Measurements from ENCODE around the gene TRPC4.

The TRPC4 gene

DNA sequence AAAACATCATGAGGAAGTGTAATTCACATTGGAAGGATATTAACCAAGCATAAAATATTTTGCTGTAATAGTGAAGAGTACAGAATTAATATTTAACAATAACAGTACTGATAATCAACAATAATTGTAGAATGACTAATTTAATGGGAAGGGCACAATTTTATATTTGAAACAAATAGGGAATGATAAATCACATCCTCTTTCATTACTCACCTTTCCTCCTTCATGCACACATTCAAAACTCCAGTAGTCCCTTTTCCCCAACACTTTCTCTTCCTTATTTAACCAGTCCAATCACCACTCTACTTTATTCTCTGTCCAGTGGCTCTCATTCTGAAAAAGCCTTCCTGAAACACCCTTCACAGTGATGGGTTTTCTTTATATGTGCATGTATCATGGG is 160.3 kb downstream of the TRPC4 start:
- DNase-seq = no peak

- no peak for DNase-seq
These were observed 161.7 kb downstream of the TRPC4 start for GRCh38 chr13:37707739-37708500.

GRCh38 chr13:37706041-37706440 is 163.5 kb downstream of the TRPC4 start:
- DNase-seq = no peak

DNA sequence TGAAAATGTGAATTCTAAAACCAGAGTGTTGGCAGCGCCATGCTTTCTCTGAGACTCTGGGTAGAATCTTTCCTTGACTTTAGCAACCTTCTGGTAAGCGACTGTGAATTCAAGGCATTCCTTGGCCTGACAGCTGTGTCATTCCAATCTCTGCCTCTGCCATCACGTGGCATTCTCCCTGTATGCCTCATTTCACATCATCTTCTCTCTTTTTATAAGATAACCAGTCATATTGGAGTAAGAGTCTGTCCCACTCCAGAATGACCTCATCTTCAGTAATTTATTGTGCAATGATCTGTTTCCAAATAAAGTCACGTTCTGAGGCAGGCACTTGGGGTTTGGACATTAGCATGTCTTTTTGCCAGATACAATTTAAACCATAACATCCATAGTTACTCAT is 167.6 kb downstream of the TRPC4 start:
- DNase-seq = no peak

DNA sequence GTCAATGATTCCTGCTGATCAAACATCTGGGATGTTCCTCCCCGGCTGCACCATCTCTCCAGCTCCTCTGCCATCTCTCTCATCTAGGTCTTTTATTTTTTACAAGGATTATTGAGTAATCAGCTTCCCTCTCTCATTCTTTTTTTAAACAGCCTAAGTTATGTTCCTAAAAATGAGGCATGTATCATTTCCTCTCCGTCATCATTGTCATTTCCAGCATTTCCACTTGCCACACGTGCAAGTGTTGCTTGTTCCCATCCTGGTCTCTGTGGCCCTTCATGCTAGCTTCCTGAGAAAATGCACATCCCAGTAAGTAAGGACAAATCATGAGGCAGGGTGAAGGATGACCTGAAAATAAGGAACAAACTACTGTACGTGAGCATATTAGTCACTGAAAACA is 168.3 kb downstream of the TRPC4 start:
- DNase-seq = no peak

DNA sequence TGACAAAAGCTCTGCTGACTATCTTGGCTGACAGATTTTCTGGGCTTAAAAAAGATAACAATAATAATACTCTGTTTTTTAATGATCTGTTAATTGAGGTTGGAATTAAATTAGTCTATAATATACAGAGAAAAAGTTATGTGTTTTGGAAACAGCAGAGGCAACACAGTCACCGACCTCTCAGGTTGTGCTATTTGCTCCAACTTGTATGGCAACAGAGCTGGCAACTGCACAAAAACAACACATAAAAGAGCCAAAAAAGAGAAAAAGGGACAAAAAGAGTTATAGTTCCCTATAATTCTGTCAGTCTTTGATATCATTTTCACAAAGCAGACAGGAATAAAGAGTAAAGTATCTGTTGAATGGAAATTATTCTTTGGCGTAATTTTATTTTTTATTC is 168.7 kb downstream of the TRPC4 start:
- no peak for DNase-seq

DNA sequence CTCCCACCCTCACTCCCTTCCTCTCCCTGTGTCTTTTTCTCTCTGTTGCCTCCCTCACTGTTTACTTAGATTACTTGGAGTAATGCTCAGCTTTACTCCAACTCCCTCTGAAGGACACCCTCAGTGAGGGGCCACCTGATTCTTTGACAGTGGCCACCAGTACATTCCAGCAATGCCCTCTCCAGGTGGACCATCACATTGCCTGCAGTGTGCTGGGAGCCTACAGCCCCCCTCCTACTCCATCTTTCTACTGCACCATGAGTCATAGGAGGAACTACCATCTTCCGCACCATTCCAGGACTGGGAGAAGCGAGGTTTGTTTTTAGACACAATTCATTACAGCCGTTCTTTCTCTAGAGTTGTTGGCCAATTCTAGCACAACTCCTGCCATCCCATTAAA is 174.4 kb downstream of the TRPC4 start:
- DNase-seq = no peak

DNA sequence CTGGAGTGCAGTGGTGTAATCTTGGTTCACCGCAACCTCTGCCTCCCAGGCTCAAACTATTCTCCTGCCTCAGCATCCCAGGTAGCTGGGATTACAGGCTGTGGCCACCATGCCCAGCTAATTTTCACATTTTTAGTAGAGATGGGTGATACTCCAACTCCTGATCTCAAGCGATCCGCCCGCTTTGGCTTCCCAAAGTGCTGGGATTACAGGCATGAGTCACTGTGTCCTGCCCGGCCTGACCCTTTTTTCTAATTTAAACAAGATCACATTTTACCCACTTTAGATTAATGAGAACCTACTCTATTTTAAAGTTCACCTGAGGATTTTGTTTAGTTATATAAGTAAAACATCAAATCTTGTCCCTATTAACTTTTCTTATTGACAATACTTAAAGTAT is 179.2 kb downstream of the TRPC4 start:
- DNase-seq = no peak

GRCh38 chr13:37686501-37686900 is 183.1 kb downstream of the TRPC4 start:
- DNase-seq = no peak

DNA sequence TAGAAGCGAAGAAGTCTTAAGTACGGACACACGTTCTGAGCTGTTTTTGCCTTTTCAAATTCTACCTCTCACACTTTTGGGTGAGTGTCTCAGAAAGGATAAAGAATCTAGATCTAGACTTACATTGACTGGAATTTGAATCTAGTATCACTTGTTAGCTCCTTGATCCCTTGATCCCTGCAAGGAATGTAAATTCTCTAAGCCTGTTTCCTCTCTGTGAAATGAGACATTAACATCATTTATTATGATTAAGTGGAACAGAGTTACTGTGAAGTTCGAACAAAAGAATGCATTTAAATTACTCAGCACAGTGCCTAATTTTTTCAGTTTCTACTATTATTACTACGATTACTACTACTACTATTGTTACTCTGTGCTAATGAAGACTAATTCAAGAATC is 184.4 kb downstream of the TRPC4 start:
- DNase-seq = no peak

GRCh38 chr13:37682496-37682895 is 187.1 kb downstream of the TRPC4 start:
- no peak for DNase-seq

DNA sequence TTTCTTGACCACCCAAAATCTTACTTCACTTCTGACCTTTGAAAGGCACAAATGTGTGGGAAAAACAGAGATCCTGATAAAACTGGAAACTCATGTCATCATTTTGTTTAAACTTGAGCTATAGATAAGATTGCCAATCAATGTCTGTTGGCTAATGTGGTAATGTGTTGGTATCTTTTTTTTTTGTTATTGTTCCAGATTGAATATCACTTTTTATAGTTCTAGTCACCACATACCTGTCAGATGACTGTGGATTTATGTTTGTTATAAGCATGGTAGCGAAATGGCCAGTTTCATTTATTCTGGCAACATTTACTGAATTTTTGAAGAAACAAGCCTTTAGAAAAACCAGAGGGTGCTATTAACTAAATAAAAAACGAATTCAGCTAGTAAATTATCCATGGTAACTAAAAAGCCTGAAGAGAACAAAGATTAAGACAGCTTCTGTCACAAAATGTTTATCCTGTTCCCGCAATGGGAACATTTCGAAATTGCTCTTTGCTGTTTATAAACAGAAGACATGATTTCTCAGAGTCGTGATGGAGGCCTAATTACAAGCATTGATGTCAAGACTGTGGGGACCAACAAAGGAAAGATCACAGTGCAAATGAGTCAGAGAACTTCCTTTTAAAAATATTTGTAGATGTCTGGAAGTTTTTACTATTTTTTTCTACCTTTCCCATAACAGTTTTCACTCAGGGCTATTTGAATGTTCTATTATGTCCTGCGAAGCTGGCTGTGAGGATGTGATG is 188.1 kb downstream of the TRPC4 start:
- DNase-seq = no peak

DNA sequence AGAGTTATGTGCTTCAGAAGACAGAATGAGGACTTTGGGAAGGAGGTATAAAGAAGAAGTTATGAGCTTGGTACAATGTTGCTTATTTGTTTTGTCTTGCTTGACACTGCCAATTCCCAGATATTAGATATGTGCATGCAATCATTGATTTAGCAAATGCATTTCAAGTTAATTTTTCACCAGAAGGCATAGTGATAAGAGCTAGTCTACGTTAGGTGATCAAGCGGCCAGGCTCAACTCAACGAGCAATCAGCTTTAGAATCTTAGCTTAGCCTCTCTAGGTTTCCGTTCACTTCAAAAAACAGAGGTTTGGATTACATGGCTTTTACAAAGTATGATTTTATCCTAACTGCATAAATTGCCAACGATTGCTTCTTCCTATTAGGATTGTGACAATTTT is 189.4 kb downstream of the TRPC4 start:
- no peak for DNase-seq

DNA sequence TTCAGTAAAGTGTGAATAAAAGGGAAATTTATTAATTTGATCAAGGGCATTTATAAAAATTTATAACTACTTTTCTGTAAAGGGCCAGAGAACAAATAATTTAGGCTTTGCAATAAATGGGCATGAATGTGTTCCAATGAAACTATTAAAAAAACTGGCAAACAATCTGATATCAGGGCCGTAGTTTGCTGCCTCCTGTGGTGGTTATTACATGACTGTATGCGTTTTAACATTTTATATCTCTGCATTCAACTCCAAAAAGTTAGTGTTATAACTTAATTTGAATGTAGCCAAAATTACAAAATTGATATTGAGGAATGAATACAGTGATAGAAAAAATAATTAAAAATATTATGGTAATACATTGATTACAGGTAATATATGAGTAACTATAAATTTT is 190.5 kb downstream of the TRPC4 start:
- no peak for DNase-seq

- DNase-seq = no peak
These were observed 199.7 kb downstream of the TRPC4 start for GRCh38 chr13:37669845-37670244.

- no peak for DNase-seq
These were observed 201.9 kb downstream of the TRPC4 start for GRCh38 chr13:37667702-37668101.

DNA sequence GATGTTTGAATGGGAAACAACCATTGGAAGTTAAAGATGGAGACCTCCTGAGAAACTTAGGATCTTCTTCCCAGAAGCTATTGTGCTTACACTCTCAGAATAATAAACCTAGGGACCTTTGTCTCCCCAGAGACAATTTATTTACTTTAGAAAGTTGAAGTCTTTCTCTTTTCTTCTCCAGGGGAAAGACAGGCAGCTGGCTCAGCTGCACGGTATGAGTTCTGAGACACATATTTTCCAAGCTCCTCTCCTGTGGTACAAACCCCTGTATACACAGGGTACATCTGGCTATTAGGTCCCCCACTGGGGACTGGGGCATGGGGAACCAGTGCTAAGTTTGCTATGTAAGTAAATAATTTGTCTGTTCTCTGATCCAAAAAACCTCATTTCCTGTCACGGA is 203.5 kb downstream of the TRPC4 start:
- DNase-seq = no peak

DNA sequence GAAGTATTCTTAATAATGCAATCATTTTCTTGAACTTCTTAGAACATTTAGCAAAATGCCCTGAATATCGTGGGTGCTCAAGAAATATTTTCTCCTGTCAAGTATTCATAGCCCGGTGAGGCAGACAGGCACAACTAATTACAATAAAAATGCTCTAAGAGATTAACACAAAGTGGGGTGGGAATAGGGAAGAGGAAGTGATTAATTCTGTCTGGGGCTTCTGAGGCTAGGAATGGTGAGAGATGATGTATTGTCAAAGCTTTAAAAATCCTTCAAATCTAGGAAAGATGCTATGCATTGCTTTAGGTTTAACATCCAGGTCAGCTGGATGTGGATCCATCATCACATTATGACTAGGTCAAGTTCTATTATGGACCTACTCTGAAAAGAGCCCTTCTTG is 204.2 kb downstream of the TRPC4 start:
- DNase-seq = no peak

- no peak for DNase-seq
These were observed 205.8 kb downstream of the TRPC4 start for GRCh38 chr13:37663724-37664123.

DNA sequence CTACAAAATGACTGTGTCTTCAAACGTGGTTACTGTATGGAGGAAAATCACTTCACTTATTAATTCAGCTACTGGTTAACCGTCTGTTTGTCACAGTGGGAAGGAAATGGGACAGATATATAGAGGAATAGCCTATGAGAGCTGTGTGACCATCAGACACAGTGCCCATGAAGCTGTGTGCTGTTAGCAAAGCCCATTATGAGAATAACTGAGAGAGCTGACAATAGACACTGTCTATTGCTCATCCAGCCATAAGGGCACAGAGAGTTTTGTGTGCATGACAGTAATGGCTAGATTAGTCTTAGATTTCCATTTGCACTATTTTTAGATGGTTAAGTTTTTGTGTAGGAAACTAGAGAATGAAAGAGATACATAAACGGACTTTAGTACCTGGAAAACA is 206.9 kb downstream of the TRPC4 start:
- DNase-seq = no peak

DNA sequence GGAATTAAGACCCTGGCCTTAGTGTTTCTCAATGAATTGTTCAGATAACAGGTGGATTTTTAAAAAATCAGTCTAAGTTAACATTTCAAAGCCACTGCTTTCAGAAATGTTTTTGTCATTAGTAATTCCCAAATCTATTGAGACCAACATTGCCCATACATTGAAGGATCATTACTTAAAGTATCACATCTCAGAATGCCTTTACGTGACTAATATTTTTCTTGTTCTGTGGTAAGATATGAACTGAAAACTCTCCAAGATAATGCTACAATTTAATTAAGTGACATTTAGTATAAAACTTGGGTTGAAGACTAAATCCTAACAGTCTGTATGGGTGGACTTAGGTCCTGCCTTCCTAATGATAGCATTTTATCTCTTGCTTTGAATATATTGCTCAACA is 211.6 kb downstream of the TRPC4 start:
- no peak for DNase-seq

DNA sequence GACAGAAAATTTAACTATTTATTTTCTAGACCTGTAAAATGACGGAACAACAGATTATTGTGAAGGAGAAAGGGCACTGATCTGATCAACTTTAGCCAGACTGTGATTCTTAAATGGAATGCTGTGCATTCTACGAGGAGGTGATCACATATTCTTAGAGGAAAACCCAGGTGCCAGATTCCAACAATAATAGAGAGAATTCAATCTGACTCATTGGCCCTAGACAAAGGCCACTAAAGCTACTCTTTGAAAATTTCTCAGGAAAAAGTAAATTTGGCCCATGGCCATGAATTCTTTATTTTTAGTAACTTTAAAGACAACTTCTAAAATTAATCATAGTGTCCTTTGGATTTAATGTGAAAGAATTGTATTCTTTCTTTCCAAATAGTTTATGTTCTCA is 212.4 kb downstream of the TRPC4 start:
- no peak for DNase-seq

- DNase-seq = no peak
These were observed 213.2 kb downstream of the TRPC4 start for GRCh38 chr13:37656247-37656940.

GRCh38 chr13:37652596-37652995 is 217.0 kb downstream of the TRPC4 start:
- DNase-seq = no peak
